GM21737 (cell line): ENCODE measurements around the gene LDLRAD4.

Source experiments
- ATAC-seq: cut with Tn5 transposase; IDR thresholded peaks from one replicate; pipeline ENCODE4 v1.9.1; 2021; ENCODE audit warnings: mild to moderate bottlenecking, moderate library complexity; ENCODE audit not compliant: unreplicated experiment

The LDLRAD4 gene

GRCh38 chr18:13380691-13381070 lies 162.1 kb downstream of the LDLRAD4 start:
- no peak for ATAC-seq

DNA sequence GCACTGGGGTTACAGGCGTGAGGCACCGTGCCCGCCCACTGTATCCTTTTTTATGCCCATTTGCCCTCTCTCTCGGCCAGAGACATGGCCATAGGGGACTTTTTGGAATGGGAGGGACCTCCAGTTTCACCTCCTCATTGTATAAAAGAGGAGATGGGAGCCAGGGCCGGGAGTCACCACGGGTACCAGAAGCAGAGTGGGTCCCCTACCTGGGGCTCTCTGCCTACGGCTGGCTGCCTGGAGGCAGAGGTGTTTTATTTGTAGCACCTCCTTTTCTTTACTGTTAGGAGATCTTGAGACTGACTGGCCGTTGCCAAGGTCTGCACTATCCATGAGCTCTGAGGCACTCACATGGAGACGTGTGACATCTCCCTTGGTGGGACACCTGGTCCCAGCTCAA lies 162.8 kb downstream of the LDLRAD4 start:
- ATAC-seq, result no peak

DNA sequence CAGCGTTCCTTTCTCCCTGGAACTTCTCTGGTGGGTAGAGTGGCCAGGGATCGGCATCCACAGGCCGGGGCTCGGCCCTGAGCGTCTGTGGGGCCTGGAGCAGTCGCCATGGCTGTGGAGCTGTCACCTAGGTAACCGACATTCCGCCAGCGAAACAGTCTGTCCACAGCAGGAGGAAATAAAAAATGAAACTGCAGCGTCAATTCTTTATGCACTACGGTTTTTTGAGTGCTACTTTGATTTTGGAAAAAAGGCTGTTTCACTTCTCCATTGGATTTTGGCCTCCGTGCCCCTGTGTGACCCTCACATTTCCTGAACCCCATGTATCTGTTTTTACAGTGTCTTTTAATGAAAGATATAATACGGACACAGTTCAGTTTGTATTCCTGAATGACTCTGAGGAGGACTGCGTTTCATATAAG lies 163.4 kb downstream of the LDLRAD4 start:
- no peak for ATAC-seq

- no peak for ATAC-seq
Measured at GRCh38 chr18:13382366-13382953, 163.9 kb downstream of the LDLRAD4 start.

DNA sequence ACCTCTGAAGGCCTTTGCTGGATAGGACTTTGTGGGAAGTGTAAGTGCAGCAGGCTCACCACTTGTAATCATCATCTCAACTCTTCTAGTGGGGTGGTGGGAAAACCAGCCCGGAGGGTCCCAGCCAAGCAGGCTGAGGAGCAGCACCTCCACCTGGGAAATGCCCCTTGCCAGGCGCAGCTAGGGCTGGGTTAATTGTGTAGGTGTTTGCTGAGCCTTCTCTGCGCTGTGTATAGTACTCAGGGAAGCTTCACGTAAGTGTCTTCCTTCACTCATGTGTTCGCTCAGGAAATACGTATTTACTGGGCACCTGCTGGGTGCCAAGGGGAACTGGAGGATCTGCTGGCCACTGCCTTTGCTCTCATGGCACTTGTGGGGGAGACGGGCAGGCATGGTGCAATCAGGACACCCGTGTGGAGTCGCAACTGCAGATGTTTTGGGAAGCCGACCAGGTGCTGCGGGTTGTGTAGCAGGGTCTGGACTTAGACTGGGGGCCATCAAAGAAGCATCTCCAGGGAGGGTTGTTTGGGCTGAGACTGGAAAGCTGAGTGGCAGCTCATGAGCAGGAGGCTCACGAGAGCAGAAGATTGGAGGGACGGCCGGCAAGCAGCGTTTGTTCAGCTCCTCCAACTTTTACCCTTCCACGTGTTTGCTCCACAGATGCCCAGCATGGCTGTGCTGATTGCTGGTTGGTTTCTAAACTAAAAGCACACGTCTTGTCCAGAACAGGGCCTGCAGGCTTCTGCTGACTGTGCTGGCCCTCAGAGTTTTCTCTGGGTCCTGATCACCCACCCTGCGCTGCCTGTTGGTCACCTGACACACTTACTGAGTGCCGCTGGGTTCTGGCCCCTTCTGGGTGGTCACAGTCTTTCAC lies 164.6 kb downstream of the LDLRAD4 start:
- no peak for ATAC-seq

- ATAC-seq, result no peak
Measured at GRCh38 chr18:13386891-13387801, 168.6 kb downstream of the LDLRAD4 start.

GRCh38 chr18:13387855-13388548 lies 169.4 kb downstream of the LDLRAD4 start:
- ATAC-seq, result no peak

- ATAC-seq, result no peak
Measured at GRCh38 chr18:13388586-13389490, 170.3 kb downstream of the LDLRAD4 start.

DNA sequence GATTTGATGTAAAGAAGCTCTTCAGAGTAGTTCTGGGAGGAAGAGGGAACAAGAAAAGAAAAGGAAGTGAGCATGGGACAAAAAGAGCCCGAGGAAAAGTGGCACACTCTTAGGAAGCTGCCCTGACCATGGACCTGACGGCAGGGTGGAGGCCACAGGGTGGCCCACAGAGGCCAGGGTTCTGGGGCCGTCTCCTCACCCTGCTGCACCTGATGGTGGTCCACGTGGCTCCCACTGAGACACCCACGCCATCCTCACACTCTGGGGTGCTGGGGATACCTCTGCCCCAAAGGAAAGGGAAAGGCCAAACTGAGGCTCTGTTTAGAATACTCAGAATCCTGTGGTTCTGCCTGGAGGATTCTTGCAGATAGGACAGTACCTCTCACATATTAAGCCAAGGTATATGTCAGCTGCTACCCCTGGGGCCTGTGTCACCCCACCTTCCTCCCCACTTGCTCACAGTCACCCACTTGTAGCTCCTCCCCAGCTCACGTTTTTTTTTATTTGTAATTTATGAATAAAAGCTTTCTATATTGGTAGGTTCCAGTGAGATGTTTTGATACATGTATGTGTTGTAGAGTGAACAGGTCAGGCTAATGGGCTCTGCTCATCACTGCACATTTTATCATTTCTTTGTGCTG lies 171.1 kb downstream of the LDLRAD4 start:
- no peak for ATAC-seq

DNA sequence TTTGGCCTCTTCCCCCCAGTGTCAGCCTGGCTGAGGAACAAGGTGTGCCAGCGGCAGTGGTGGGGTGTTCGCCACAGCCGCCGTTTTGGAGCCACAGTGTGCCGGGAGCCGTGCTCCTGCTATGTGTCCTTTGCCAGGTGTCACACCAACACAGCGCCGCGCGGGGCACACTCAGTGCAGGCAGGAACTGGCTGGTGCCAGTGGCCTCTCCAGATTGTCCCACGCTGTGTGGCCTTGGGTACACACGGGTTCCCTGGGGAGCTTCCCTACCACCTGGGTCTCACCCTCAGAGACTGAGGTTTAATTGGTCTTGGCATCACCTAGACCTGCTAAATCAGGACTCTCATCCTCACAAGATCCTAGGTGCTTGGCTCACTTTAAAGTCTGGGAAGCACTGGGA lies 171.6 kb downstream of the LDLRAD4 start:
- ATAC-seq, result no peak

DNA sequence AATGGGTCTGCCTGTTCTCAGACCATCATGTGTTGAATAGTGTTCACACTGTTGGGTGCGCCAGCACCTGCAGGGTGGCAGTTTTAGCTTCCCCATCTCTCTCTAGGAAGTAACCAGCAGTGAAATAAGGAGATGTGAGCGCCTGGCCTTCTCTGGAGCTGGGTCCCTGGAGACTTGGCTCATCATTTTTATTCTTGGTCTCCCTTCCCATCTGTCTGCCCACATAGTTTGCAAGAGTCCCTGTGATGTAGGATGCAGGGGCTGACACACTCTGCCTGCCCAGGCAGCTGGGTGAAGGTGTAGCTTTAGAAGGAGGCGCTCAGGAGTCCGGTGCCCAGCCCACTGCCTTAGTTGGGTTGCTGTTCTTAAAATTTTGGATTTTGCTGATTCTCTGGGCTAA lies 172.2 kb downstream of the LDLRAD4 start:
- no peak for ATAC-seq

DNA sequence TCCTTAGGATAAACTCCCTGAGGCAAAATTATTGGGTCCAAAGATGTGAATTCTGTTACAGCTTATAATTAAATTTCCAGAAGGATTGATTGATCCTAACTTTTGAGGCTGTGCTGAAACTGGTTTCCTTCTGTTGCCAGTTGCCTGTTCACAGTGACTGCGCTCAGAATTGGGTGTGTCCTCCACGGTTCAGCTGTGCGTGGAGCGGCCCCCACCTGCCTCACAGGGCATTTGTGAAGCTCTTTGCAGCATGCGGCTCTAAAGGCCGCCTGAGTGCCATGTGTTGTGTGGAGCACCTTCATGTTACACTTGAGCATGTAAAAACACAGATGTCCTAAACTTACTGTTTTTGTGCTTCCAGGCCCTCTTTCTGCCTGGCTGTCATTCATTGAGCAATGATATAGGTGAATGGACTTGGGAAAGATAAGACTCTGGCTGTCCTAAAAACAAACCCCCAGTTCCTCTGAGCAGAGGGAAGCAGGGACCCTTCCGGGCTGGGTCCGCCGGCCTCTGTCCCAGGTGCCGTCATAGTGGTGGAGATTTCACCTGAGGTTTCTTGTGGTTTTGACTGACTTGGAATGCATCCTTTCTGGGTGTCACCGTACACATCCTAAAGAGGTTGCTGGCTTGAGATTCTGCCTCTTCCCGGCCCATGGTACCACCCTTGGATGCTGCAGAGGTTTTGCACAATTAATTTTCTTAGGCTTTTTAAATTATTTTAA lies 173.6 kb downstream of the LDLRAD4 start:
- ATAC-seq, result no peak

- no peak for ATAC-seq
Measured at GRCh38 chr18:13392899-13393298, 174.3 kb downstream of the LDLRAD4 start.

DNA sequence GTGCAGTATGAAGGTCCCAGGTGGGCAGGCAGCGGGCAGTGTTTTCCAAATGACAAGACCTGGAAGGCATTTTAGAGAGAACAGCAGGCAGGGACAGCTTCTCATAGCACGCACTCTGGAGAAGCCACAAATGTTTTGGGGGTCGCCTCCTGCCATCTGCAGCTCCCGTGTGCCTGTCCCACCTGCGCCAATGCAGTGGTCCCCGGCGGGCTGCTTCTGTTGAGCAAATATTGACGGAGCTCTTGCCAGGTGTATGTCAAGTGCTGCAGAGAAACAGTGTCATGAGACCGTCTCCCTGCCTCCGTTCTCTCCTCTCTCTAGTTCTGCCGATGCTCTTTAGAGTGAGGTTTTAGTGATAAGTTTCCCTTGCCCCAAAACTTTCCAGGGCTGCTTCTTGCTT lies 174.8 kb downstream of the LDLRAD4 start:
- ATAC-seq, result no peak

GRCh38 chr18:13394801-13395200 lies 176.2 kb downstream of the LDLRAD4 start:
- ATAC-seq, result no peak

GRCh38 chr18:13395577-13395976 lies 177.0 kb downstream of the LDLRAD4 start:
- ATAC-seq, result no peak

DNA sequence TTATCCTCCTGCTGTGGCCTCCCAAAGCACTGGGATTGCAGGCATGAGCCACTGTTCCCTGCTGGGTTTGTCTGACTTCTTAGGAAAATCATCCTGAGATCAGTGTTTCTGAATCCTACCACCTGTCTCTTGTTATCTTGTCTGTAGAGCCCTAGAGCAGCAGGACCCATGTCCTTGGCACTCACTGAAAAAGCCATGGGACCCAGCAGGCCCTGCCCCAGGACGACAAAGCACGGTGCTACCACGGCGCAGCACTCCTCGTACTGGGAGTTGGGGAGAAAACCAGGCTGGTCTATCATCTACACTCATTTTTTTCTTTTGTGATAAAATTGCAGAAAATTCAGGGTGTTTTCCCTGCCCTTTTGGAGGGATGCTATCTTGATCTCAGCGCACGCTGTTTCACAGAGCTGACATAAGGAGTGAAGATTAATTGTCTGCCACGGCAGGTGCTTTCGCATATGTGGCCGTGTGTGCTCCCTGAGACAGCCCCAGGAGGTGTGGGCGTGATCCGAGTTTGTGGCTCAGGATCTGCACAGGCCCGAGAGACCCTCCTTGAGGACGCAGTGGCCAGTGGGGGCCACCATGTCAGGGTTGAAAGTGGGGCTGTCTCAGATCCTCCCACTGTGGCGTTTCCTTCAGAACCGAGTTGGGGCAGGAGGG lies 179.1 kb downstream of the LDLRAD4 start:
- ATAC-seq, result no peak

DNA sequence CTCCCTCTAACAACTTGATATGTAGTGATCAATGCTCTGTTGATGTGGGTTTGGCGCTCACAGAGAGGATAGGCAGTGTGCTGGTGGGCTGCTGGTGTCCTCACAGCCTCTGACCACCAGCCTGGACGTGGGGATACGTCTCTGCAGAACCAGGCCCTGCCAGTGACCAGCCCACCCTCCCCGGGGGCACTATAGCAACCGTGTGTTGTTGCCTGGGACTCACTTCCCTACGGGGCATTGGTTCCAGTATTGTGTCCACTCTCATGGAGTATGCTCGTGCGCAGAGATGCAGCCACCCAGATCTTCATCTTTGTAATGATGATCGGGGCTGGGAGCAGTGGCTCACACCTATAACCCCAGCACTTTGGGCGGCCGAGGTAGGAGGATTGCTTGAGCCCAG lies 180.1 kb downstream of the LDLRAD4 start:
- ATAC-seq, result no peak
